Upper lobe of right lung (tissue), 1 donor: ENCODE measurements around the gene C2CD4D. TPM values are rescaled to one million over a fixed set of nuclear protein-coding genes. Genes with fewer than 3 reads are reported as not detected.
"Not testable (repeated sequence)": the region's sequence is repeated elsewhere in the genome, so short reads cannot be mapped to it uniquely, and the experiment has no call there.

Experiments
- ATAC-seq: fragments of 200-7000 bp; cut with Tn5 transposase; one replicate; pipeline ENCODE4 v1.9.1; 2020; ENCODE audit warnings: mild to moderate bottlenecking, moderate library complexity
- DNase-seq: peaks from one replicate; pipeline ENCODE4 v3.0.0-alpha.2; 2020
- H3K27ac ChIP-seq: fragments of 200-600 bp; one replicate; pipeline ENCODE4 v1.8.0; 2022
- H3K27me3 ChIP-seq: fragments of 200-600 bp; one replicate; pipeline ENCODE4 v1.8.0; 2022; ENCODE audit warnings: mild to moderate bottlenecking
- H3K36me3 ChIP-seq: fragments of 200-600 bp; one replicate; pipeline ENCODE4 v1.8.0; 2022
- H3K4me1 ChIP-seq: fragments of 200-600 bp; one replicate; pipeline ENCODE4 v1.8.0; 2022
- H3K4me3 ChIP-seq: fragments of 200-600 bp; one replicate; pipeline ENCODE4 v1.8.0; 2022; ENCODE audit warnings: mild to moderate bottlenecking
- H3K9me3 ChIP-seq: fragments of 200-600 bp; one replicate; pipeline ENCODE4 v1.8.0; 2022
- intact Hi-C: fragments of 100-400 bp; cut with DNase I; formaldehyde crosslinking; loops from one replicate; pipeline ENCODE4 v1.11.0; 2022
- total RNA-seq: library from RNA; stranded (reverse); fragmentation: NEBNext Ultra II Directional; extraction: Animal tissue kit (Norgen Biotek cat#: 25700); gene quantifications from one replicate; pipeline ENCODE4 v1.2.1, GENCODE V29; 2021
- TF ChIP-seq, protein P1 (sequence below): fragments of 200-600 bp; IDR thresholded peaks from one replicate; pipeline ENCODE4 v1.8.0; 2022; ENCODE audit warnings: antibody characterized with exemption
- donor health status: DM: no; HTN: yes; CAD: no; lungs with severe emphysema.

C2CD4D gene
- total RNA-seq, 1 donor from 2014 or later, result 0.29 TPM

DNA sequence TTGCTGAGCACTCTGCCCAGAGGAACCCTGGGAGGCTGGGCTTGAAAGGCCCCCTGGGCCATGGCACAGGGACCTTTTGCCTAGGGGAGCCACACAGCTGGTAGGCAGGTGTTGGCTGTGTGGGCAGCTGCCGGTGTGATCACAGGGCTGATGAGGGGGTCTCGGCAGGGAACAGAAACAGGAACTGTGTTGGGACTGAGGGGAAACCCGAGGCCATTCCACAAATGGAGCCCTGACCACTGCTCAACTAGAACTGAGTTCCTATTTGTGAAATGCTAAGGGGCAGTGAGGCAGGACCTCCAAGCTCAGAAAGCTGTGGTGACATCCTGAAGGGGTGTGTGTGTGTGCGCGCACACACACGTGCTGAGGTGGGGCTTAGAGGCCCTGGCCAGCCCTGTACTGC is 20.3 kb upstream of the C2CD4D start:
- Histone ChIP-seq H3K4me3 (no peak overlapping the region), H3K27me3 (no peaks in the 10 kb centered on the region), H3K4me1 (no peaks in the 10 kb centered on the region), H3K36me3 (no peaks in the 10 kb centered on the region), H3K27ac (no peak overlapping the region), H3K9me3 (no peaks in the 10 kb centered on the region)
- ATAC-seq, result no peak
- intact Hi-C loops, result no loop called here
- no peak for DNase-seq
- TF ChIP-seq, protein P1, sequence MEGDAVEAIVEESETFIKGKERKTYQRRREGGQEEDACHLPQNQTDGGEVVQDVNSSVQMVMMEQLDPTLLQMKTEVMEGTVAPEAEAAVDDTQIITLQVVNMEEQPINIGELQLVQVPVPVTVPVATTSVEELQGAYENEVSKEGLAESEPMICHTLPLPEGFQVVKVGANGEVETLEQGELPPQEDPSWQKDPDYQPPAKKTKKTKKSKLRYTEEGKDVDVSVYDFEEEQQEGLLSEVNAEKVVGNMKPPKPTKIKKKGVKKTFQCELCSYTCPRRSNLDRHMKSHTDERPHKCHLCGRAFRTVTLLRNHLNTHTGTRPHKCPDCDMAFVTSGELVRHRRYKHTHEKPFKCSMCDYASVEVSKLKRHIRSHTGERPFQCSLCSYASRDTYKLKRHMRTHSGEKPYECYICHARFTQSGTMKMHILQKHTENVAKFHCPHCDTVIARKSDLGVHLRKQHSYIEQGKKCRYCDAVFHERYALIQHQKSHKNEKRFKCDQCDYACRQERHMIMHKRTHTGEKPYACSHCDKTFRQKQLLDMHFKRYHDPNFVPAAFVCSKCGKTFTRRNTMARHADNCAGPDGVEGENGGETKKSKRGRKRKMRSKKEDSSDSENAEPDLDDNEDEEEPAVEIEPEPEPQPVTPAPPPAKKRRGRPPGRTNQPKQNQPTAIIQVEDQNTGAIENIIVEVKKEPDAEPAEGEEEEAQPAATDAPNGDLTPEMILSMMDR, result no peak

DNA sequence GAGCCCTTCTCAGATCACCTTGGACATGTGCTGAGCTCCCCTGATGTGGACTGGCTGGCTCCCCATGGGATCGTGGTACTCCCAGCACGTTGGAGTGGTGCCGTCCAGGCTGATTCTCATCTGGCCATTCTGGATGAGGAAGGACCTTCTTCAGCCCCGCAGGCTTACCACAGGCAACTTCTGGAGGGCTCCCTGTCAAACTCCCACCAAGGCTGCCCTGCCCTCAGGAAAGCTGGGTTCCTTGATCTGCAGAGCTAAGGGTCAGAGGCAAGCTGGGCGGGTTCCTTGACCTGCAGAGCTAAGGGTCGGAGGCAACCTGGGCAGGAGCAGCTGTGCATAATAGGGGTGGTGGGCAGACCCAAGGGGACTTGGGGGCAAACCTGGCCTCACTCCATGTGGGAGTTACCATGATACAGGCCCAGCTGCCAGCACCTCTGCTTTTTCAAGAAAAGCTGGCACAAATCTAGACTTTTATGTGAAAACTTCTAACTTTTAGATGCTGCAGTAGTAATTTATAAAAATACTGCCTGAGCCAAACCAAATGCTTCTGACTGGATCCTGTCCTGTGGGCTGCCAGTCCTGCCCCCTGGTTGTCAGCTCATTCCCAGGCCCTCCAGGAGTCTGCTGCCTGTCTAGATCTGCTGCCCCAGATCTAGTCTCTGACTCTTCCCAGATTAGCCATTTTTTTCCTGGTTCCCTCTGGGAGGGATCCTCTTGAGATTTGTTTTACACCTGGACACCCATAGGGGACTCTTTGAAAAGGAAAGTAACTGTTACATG is 19.5 kb upstream of the C2CD4D start:
- ATAC-seq, result no peak
- no peak overlapping the region for H3K27ac ChIP-seq

DNA sequence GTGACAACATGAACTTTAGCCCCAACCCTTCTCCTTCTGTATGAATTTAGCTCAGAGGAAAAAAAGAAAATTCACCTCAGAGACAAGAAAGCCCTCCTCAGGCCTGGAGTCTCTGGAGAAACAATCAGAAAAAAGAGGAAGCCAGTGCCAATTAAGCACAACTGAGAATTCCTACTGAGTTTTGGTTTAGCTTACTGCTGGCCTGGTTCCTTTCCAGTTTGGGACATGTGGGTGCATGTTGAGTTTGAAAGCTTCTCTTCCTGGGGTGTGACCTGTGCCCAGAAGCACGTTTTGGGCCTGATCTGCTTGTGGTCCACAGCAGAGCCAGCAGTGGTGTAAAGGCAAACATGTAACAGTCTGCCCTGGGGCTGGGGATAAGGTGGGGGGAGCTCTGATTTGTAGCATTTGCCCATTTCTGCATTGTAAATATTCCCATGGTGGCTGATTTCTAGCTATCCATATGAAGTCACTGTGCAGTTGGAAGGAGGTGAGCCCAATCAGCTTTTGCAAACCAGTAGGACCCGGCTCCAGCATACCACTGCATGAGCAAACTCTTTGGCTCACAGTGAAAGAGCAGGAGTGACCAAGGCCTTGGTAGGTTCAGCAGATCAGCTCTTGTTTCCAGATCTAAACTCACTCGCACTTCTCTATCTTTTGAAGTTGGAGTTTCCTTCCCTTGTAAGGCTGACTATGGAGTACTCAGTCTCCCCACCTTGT is 18.6 kb upstream of the C2CD4D start:
- Histone ChIP-seq H3K4me1 (no peaks in the 10 kb centered on the region), H3K27ac (no peak overlapping the region), H3K36me3 (no peaks in the 10 kb centered on the region), H3K9me3 (no peaks in the 10 kb centered on the region), H3K4me3 (no peak overlapping the region), H3K27me3 (no peaks in the 10 kb centered on the region)
- intact Hi-C loops, result no loop called here
- TF ChIP-seq, protein P1, result no peak
- DNase-seq (no peak), ATAC-seq (no peak)

More for the DNA sequence above, 19.5 kb upstream of the C2CD4D start:
- no peaks in the 10 kb centered on the region for H3K4me1 ChIP-seq
- no peak overlapping the region for H3K4me3 ChIP-seq
- no peaks in the 10 kb centered on the region for H3K9me3 ChIP-seq
- intact Hi-C loops, result no loop called here
- H3K27me3 ChIP-seq, result no peaks in the 10 kb centered on the region
- no peaks in the 10 kb centered on the region for H3K36me3 ChIP-seq
- no peak for DNase-seq
- TF ChIP-seq, protein P1, result no peak

DNA sequence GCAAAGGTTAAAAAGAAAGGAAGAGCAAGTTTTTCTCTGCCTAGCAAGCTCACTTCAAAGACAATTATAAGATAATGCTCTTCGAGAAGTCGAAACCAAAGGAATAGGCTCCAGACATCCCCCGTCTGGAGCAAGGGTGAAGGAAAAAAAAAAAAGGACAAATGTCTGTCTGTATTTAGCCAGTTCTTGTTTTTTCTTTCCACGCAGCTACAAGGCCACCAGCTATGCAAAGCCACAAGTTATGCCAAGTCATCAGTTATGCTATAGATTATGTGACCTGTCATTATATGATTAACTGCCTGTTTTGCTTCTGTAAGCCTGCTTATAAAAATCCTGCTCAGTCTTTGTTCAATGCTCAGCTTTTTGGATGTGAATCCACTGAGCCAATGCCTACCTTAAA is 16.3 kb upstream of the C2CD4D start:
- no peak for DNase-seq
- intact Hi-C loops, result no loop called here
- ATAC-seq, result no peak

DNA sequence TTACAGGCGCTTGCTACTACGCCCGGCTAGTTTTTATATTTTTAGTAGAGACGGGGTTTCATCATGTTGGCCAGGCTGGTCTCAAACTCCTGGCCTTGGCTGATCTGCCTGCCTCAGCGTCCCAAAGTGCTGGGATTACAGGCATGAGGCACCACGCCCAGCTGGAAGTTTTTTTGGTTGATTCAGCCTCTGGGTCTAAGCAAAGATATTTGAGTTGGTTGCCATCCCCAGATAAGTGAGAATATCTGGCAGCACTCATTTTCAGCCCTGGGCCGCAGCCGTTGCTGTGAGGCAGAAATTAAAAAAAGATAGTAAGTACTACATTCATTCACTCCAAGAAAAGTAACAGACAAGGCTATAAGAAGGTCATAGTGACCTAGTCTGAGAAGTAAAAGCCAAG is 15.9 kb upstream of the C2CD4D start:
- intact Hi-C loops, H3K9me3 ChIP-seq, ATAC-seq, H3K27ac ChIP-seq, H3K27me3 ChIP-seq, H3K4me1 ChIP-seq, H3K4me3 ChIP-seq, DNase-seq, H3K36me3 ChIP-seq: not testable (repeated sequence)

More for the DNA sequence above, 16.3 kb upstream of the C2CD4D start:
- Histone ChIP-seq H3K36me3 (no peaks in the 10 kb centered on the region), H3K9me3 (no peaks in the 10 kb centered on the region), H3K27ac (no peak overlapping the region), H3K27me3 (no peaks in the 10 kb centered on the region), H3K4me1 (no peaks in the 10 kb centered on the region), H3K4me3 (no peak overlapping the region)
- TF ChIP-seq, protein P1, result no peak

DNA sequence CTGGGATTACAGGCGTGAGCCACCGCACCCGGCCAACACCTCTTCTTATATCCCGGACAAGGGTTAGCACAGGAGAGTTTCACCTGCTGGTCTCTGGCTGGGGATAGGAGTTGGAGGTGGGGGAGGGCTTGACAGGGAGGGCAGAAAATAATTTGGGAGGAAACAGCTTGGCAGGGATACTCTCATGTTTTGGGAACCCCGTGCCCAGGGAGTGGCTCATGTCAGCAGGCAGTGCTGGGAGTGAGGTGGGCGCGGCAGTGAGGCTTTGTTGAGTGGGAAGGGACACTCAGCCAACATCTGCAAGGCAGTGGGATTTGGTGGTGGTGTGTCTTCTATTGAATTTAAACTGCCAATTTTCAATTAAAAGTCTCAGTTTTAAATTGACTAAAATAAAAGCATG is 15.0 kb upstream of the C2CD4D start:
- no peaks in the 10 kb centered on the region for H3K4me1 ChIP-seq
- no peaks in the 10 kb centered on the region for H3K36me3 ChIP-seq
- no peak overlapping the region for H3K4me3 ChIP-seq
- TF ChIP-seq, protein P1, result no peak
- no peak for DNase-seq
- intact Hi-C loops, result no loop called here
- no peak for ATAC-seq
- no peaks in the 10 kb centered on the region for H3K9me3 ChIP-seq
- no peaks in the 10 kb centered on the region for H3K27me3 ChIP-seq
- no peak overlapping the region for H3K27ac ChIP-seq
